Spleen (tissue), 11 donors: ENCODE data around the gene MALT1. TPM values are rescaled to one million over a fixed set of nuclear protein-coding genes. Genes with fewer than 3 reads are reported as not detected.
A peak's percentile ranks its signal among the peaks of the same experiment; 100 is the strongest.

Experiments
- DNase-seq: peaks from one replicate; pipeline ENCODE4 v3.0.0-alpha.2; 2020
- H3K27ac ChIP-seq, 8 donors: fragments of 200-600 bp; sonication (generic) in 7 of 8; 1 replicate in 4 of 8; 2 replicates in 4 of 8; pipeline versions ENCODE4 v1.5.0 to v1.8.0; 2016 to 2021; ENCODE audit warnings: inconsistent platforms in 4 of 8, mild to moderate bottlenecking in 4 of 8, moderate library complexity in 1 of 8
- H3K27me3 ChIP-seq, 7 donors: fragments of 200-600 bp; sonication (generic) in 6 of 7; replicated peaks in 1 of 7; 1 replicate in 4 of 7; 2 replicates in 3 of 7; pipeline versions ENCODE4 v1.5.0 to v1.8.0; 2016 to 2021; ENCODE audit warnings: inconsistent platforms in 3 of 7, mild to moderate bottlenecking in 1 of 7
- H3K36me3 ChIP-seq, 6 donors: fragments of 200-600 bp; sonication (generic) in 5 of 6; 1 replicate in 4 of 6; 2 replicates in 2 of 6; pipeline versions ENCODE4 v1.5.0 to v1.8.0; 2016 to 2021; ENCODE audit warnings: inconsistent platforms in 2 of 6
- H3K4me1 ChIP-seq, 6 donors: fragments of 200-600 bp; sonication (generic) in 5 of 6; 1 replicate in 3 of 6; 2 replicates in 3 of 6; pipeline versions ENCODE4 v1.5.0 to v1.8.0; 2016 to 2021; ENCODE audit warnings: inconsistent platforms in 3 of 6
- H3K4me3 ChIP-seq, 8 donors: fragments of 200-600 bp; sonication (generic) in 7 of 8; 1 replicate in 4 of 8; 2 replicates in 4 of 8; pipeline versions ENCODE4 v1.5.0 to v1.8.0; 2016 to 2021; ENCODE audit warnings: inconsistent platforms in 4 of 8, mild to moderate bottlenecking in 4 of 8, moderate library complexity in 2 of 8
- H3K9me3 ChIP-seq, 8 donors: fragments of 200-600 bp; sonication (generic) in 7 of 8; 1 replicate in 4 of 8; 2 replicates in 4 of 8; pipeline versions ENCODE4 v1.5.0 to v1.8.0; 2016 to 2021; ENCODE audit warnings: inconsistent platforms in 4 of 8
- POLR2A ChIP-seq, 3 donors: fragments of 450-650 bp; IDR thresholded peaks; one replicate each; pipeline ENCODE4 v1.5.1; 2017; ENCODE audit warnings: antibody characterized with exemption in 3 of 3, mild to moderate bottlenecking in 1 of 3
- POLR2AphosphoS5 ChIP-seq, 3 donors: sonication (generic); formaldehyde crosslinking; IDR thresholded peaks; one replicate each; pipeline ENCODE4 v1.5.1; 2017; ENCODE audit warnings: antibody characterized with exemption in 3 of 3
- WGBS, 5 donors: extraction: QIAGEN DNeasy Blood & Tissue Kit in 3 of 5; methylation state at CpG; one replicate each; pipeline versions ENCODE4 v1.1.5 to v1.1.7; 2013 to 2018; 5-methylcytosine and 5-hydroxymethylcytosine counted together
- intact Hi-C: fragments of 100-400 bp; cut with DNase I; formaldehyde crosslinking; loops from one replicate; pipeline ENCODE4 v1.15.0; 2023; ENCODE audit warnings: low total_unique reads
- polyA plus RNA-seq, 3 donors: library from polyadenylated mRNA; stranded (reverse); fragments of 200-250 nt; gene quantifications; one replicate each; pipeline ENCODE4 v1.2.1, GENCODE V29; 2013
- total RNA-seq, 7 donors: library from RNA; depleted of rRNA in 3 of 7; stranded (reverse); fragments of >200 nt in 3 of 7; fragmentation: NEBNext Ultra II Directional in 4 of 7; extraction: Animal tissue kit (Norgen Biotek cat#: 25700) in 4 of 7; gene quantifications; one replicate each; pipeline versions ENCODE4 v1.1.0 to v1.2.1, GENCODE V29; 2016 to 2021
- TF ChIP-seq, protein P1 (sequence below), 11 experiments: fragments of 200-600 bp in 7 of 11; fragments of 450-650 bp in 4 of 11; sonication (generic) in 4 of 11; IDR thresholded peaks in 8 of 11; conservative IDR thresholded peaks in 3 of 11; 1 replicate in 7 of 11; 2 replicates in 4 of 11; pipeline versions ENCODE4 v1.4.0 to v1.8.0; 2016 to 2021; ENCODE audit warnings: antibody characterized with exemption in 11 of 11, inconsistent platforms in 4 of 11, mild to moderate bottlenecking in 1 of 11
- donor health status: healthy with polysubstance abuse.
- donor health status: DM: no; HTN: no; CAD: no; lungs with moderate emphysema.
- donor health status: DM: no; HTN: no; CAD: no.
- donor health status: Bipolar disorder and iron deficiency.
- donor health status: healthy.
- donor health status: DM: no; HTN: no; CAD: no.
- donor health status: DM: yes; HTN: yes; CAD: no.

MALT1 gene
- total and polyA plus RNA-seq, 10 donors, result 13.3 to 59.6 (median 50.1) TPM

DNA sequence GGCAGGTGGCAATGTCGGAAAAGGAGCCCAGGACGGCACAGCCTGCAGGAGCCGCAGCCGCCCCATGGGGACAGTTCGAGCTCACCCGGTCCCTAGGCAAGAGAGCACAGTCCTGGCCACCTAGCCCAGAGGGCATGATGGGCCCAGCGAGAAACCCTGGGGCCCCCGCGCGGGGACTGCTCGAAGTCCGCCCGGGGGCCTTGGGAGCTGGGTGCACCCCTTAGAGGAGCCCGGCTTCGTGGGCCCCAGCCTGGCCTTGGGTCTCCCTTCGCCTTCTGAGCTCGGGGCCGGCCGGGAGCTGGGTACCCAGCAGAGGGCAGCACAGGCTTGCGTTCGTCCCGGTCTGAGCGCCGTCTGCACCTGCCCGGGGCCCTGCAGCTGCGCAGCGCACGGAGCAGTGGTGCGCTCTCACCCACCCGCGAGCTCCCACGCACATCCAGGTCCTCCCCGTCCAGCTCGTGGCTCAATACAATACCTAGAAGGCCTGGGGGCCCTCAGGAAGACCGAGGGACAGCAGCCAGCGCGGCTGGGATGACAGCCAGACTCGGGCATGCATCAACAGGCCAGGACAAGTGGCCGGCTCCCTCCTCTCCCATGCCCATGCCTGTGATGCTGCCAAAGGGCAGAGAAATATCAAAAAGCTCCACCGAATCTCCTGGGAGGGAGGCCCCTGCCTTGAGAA, 97.2 kb downstream of the MALT1 start:
- peak; percentile 93 for DNase-seq
- Histone ChIP-seq H3K27ac (peak overlapping the region in 2 of 8 donors; percentile 24 to 32), H3K4me3 (peak overlapping the region in 5 of 8 donors; percentile 8 to 61 (median 11)), H3K36me3 (no peaks in the 10 kb centered on the region), H3K4me1 (peaks cover 10 to 39% (median 22%) of the 10 kb centered on the region in 6 donors), H3K27me3 (peaks cover 0 to 90% (median 16%) of the 10 kb centered on the region in 7 donors), H3K9me3 (no peaks in the 10 kb centered on the region)
- intact Hi-C loops, result no loop called here
- no peak for TF ChIP-seq POLR2A (IDR thresholded peaks at IDR 0.05)
- TF ChIP-seq, protein P1, sequence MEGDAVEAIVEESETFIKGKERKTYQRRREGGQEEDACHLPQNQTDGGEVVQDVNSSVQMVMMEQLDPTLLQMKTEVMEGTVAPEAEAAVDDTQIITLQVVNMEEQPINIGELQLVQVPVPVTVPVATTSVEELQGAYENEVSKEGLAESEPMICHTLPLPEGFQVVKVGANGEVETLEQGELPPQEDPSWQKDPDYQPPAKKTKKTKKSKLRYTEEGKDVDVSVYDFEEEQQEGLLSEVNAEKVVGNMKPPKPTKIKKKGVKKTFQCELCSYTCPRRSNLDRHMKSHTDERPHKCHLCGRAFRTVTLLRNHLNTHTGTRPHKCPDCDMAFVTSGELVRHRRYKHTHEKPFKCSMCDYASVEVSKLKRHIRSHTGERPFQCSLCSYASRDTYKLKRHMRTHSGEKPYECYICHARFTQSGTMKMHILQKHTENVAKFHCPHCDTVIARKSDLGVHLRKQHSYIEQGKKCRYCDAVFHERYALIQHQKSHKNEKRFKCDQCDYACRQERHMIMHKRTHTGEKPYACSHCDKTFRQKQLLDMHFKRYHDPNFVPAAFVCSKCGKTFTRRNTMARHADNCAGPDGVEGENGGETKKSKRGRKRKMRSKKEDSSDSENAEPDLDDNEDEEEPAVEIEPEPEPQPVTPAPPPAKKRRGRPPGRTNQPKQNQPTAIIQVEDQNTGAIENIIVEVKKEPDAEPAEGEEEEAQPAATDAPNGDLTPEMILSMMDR (IDR thresholded peaks at IDR 0.05 in 8 of 11, conservative IDR thresholded peaks at IDR 0.05 in 3 of 11), result peak; percentile 51 to 91 (median 84)
- peak in 2 of 3 donors; percentile 44 to 55 for TF ChIP-seq POLR2AphosphoS5 (IDR thresholded peaks at IDR 0.05)
- WGBS, 5 donors, result 8 to 19% (median 9%) methylated on average over 20 to 40 of the region's 40 CpGs

DNA sequence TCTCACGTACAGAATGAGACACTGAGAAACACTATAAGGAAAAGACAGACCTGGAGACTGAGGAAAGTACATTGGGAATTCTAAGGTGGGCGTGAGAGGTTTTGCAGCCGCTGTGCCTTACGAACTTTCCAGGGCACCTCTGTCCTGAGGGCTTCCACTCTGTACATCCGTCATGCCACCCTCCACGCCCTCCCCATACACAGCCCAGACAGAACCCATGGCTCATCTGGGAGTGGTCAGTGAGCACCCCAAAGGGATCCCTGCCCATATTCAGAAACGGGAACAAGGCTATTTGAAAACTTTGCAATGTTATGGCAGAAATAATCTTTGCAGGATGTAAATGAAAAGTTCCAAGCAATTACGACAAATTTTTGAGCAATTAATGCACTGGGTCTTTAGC, 98.1 kb downstream of the MALT1 start:
- H3K9me3 ChIP-seq, result no peaks in the 10 kb centered on the region

DNA sequence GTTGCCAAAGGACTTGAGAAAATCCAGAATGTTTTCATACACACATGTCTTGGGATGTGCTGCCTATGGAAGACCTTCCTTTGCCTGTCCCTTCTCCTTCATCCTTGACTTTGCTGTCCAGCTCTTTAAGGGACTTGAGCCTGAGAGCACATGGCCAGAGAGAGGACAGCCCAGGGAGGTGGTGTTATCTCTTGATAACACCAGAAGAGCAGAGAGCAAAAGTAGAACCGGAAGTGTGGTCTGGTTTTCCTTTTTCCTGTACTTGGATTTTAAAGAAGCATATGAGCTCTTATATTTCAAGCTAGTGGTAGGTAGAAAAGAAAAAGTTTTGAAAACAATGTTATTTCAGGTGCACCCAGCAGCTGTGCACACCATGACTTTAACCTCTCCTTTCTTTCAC, 99.3 kb downstream of the MALT1 start:
- Histone ChIP-seq H3K27ac (peak overlapping the region in 1 of 8 donors; percentile 28), H3K4me1 (peaks cover 10 to 30% (median 13%) of the 10 kb centered on the region in 6 donors), H3K9me3 (no peaks in the 10 kb centered on the region), H3K27me3 (peaks cover 0 to 70% (median 6%) of the 10 kb centered on the region in 7 donors), H3K36me3 (no peaks in the 10 kb centered on the region), H3K4me3 (no peak overlapping the region)
- 5 to 23% (median 13%) methylated on average over 1 of the region's 1 CpG for WGBS, 5 donors
- no peak for DNase-seq
- TF ChIP-seq POLR2AphosphoS5 (IDR thresholded peaks at IDR 0.05) (no peak), POLR2A (IDR thresholded peaks at IDR 0.05) (no peak)
- TF ChIP-seq, protein P1 (IDR thresholded peaks at IDR 0.05 in 8 of 11, conservative IDR thresholded peaks at IDR 0.05 in 3 of 11), result no peak
- intact Hi-C loops, result no loop called here

More for the DNA sequence above, 98.1 kb downstream of the MALT1 start:
- intact Hi-C loops, result no loop called here
- Histone ChIP-seq H3K27ac (no peak overlapping the region), H3K4me3 (no peak overlapping the region), H3K27me3 (peaks cover 0 to 83% (median 16%) of the 10 kb centered on the region in 7 donors), H3K4me1 (peaks cover 10 to 34% (median 16%) of the 10 kb centered on the region in 6 donors), H3K36me3 (no peaks in the 10 kb centered on the region)
- DNase-seq, result no peak
- TF ChIP-seq POLR2AphosphoS5 (IDR thresholded peaks at IDR 0.05) (no peak), POLR2A (IDR thresholded peaks at IDR 0.05) (no peak)
- TF ChIP-seq, protein P1 (IDR thresholded peaks at IDR 0.05 in 8 of 11, conservative IDR thresholded peaks at IDR 0.05 in 3 of 11), result no peak
- 87 to 94% (median 87%) methylated on average over 8 of the region's 8 CpGs for WGBS, 5 donors

DNA sequence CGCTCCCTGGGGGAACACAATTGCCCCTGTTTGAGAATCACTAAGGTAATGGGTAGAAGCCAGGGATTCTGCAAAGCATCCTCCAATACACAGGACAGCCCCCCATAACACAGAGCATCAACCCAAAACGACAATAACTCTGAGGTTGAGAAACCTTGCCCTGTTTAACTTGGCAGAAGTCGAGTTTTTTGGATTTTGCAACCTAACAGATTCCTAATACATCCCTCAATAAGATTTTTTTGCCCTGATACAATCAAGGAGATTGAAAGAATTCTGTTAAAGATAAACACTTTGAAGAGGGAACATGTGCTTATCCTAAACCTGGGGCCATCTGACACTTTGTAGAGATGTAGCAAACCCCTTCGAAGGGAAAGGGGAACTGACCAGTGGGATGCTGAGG, 100.9 kb downstream of the MALT1 start:
- Histone ChIP-seq H3K36me3 (no peaks in the 10 kb centered on the region), H3K9me3 (no peaks in the 10 kb centered on the region), H3K4me3 (no peak overlapping the region), H3K27ac (no peak overlapping the region), H3K4me1 (peaks cover 10 to 30% (median 13%) of the 10 kb centered on the region in 6 donors), H3K27me3 (peaks cover 0 to 58% (median 5%) of the 10 kb centered on the region in 7 donors)
- intact Hi-C loops, result no loop called here
- DNase-seq, result no peak
- WGBS, 5 donors, result 65 to 81% (median 70%) methylated on average over 4 of the region's 4 CpGs
- TF ChIP-seq POLR2A (IDR thresholded peaks at IDR 0.05), result no peak
- TF ChIP-seq, protein P1 (IDR thresholded peaks at IDR 0.05 in 8 of 11, conservative IDR thresholded peaks at IDR 0.05 in 3 of 11), result no peak
- TF ChIP-seq POLR2AphosphoS5 (IDR thresholded peaks at IDR 0.05), result no peak
